K562 (cell line): ENCODE results near the gene HLA-DOA.

Source experiments
- CREBBP ChIP-seq: IDR thresholded peaks from one replicate; pipeline ENCODE4 v1.6.1; 2012; ENCODE audit warnings: low read depth, mild to moderate bottlenecking, control low read depth, inconsistent platforms, low read length
- CTCF ChIP-seq, 3 experiments: IDR thresholded peaks in 2 of 3; conservative IDR thresholded peaks in 1 of 3; 2 replicates each; pipeline ENCODE4 v1.5.1; 2011 to 2012; ENCODE audit warnings: low read length in 3 of 3, mild to moderate bottlenecking in 3 of 3, control low read depth in 2 of 3, improper control_type of control experiment in 1 of 3, inconsistent platforms in 1 of 3, low read depth in 1 of 3, mixed read lengths in 1 of 3, moderate library complexity in 1 of 3; ENCODE audit not compliant: insufficient read depth in 2 of 3
- E2F6 ChIP-seq, 2 experiments: IDR thresholded peaks; 2 replicates each; pipeline ENCODE4 v1.6.1; 2011; ENCODE audit warnings: borderline replicate concordance in 1 of 2, control low read depth in 1 of 2, low read depth in 1 of 2, low read length in 1 of 2, mild to moderate bottlenecking in 1 of 2, mixed read lengths in 1 of 2, moderate library complexity in 1 of 2; ENCODE audit not compliant: insufficient read depth in 1 of 2, insufficient read length in 1 of 2, poor library complexity in 1 of 2, severe bottlenecking in 1 of 2; ENCODE audit errors: extremely low read depth in 1 of 2
- ERF ChIP-seq: fragments of 450-650 bp; formaldehyde crosslinking; IDR thresholded peaks from 2 replicates; pipeline ENCODE4 v1.4.0; 2020; ENCODE audit warnings: mild to moderate bottlenecking, mixed read lengths
- NFIC ChIP-seq: fragments of 450-650 bp; IDR thresholded peaks from 2 replicates; pipeline ENCODE4 v1.6.1; 2017; ENCODE audit warnings: mild to moderate bottlenecking, inconsistent platforms
- POLR2AphosphoS5 ChIP-seq: IDR thresholded peaks from 2 replicates; pipeline ENCODE4 v1.6.1; 2011; ENCODE audit warnings: mild to moderate bottlenecking, low read depth, low read length, moderate library complexity; ENCODE audit not compliant: control insufficient read depth, insufficient read depth
- PYGO2 ChIP-seq: fragments of 450-650 bp; IDR thresholded peaks from 2 replicates; pipeline ENCODE4 v1.6.1; 2016; ENCODE audit warnings: mild to moderate bottlenecking, missing genetic modification characterization, moderate library complexity, missing compliant biosample characterization
- SNRNP70 ChIP-seq: fragments of 200-400 bp; formaldehyde crosslinking; optimal IDR thresholded peaks from 2 replicates; pipeline ENCODE3; 2017; ENCODE audit warnings: low read depth, low read length
- TAF9B ChIP-seq: fragments of 450-650 bp; IDR thresholded peaks from 2 replicates; pipeline ENCODE4 v1.6.1; 2018; ENCODE audit warnings: mild to moderate bottlenecking; ENCODE audit not compliant: partially characterized antibody
- TF ChIP-seq, protein P1 (sequence below): sonication (generic); formaldehyde crosslinking; IDR thresholded peaks from 2 replicates; pipeline ENCODE4 v1.8.1; 2023; ENCODE audit warnings: mild to moderate bottlenecking, missing genetic modification reagents
- TF ChIP-seq, protein P2 (sequence below): sonication (generic); formaldehyde crosslinking; IDR thresholded peaks from 2 replicates; pipeline ENCODE4 v1.8.1; 2022; ENCODE audit warnings: missing genetic modification reagents
- TF ChIP-seq, protein P3 (sequence below): sonication (generic); formaldehyde crosslinking; IDR thresholded peaks from 2 replicates; pipeline ENCODE4 v1.9.0; 2022; ENCODE audit warnings: mild to moderate bottlenecking, missing genetic modification reagents

DNA sequence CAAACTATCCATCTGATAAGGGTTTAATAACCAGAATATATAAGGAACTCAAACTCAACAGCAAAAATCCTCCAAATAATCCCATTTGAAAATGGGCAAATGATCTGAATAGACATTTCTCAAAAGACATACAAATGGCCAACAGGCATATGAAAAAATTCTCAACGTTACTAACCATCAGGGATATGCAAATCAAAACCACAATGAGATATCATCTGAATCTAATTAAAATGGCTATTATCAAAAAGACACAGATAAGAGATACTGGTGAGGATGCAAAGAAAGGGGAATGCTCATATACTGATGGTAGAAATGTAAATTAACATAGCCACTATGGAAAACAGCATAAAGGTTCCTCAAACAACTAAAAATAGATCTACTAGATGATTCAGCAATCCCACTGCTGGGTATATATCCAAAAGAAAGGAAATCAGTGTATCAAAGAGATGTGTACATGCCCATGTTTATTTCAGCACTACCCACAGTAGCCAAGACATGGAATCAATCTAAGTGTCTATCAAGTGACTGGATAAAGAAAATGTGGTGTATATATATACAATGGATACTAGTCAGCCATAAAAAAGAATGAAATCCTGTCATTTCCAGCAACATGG is 47.1 kb downstream of the HLA-DOA start:
- TF ChIP-seq, protein P1, sequence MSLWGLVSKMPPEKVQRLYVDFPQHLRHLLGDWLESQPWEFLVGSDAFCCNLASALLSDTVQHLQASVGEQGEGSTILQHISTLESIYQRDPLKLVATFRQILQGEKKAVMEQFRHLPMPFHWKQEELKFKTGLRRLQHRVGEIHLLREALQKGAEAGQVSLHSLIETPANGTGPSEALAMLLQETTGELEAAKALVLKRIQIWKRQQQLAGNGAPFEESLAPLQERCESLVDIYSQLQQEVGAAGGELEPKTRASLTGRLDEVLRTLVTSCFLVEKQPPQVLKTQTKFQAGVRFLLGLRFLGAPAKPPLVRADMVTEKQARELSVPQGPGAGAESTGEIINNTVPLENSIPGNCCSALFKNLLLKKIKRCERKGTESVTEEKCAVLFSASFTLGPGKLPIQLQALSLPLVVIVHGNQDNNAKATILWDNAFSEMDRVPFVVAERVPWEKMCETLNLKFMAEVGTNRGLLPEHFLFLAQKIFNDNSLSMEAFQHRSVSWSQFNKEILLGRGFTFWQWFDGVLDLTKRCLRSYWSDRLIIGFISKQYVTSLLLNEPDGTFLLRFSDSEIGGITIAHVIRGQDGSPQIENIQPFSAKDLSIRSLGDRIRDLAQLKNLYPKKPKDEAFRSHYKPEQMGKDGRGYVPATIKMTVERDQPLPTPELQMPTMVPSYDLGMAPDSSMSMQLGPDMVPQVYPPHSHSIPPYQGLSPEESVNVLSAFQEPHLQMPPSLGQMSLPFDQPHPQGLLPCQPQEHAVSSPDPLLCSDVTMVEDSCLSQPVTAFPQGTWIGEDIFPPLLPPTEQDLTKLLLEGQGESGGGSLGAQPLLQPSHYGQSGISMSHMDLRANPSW = no peak
- no peak for TF ChIP-seq E2F6 (IDR thresholded peaks at IDR 0.05; ENCODE audit: borderline replicate concordance in 1 of 2, extremely low read depth in 1 of 2, insufficient read depth in 1 of 2, insufficient read length in 1 of 2, low read depth in 1 of 2, low read length in 1 of 2, poor library complexity in 1 of 2, severe bottlenecking in 1 of 2)
- TF ChIP-seq SNRNP70 = no peak
- TF ChIP-seq, protein P2, sequence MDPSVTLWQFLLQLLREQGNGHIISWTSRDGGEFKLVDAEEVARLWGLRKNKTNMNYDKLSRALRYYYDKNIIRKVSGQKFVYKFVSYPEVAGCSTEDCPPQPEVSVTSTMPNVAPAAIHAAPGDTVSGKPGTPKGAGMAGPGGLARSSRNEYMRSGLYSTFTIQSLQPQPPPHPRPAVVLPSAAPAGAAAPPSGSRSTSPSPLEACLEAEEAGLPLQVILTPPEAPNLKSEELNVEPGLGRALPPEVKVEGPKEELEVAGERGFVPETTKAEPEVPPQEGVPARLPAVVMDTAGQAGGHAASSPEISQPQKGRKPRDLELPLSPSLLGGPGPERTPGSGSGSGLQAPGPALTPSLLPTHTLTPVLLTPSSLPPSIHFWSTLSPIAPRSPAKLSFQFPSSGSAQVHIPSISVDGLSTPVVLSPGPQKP (CRISPR knock-in tag) = no peak
- no peak for TF ChIP-seq POLR2AphosphoS5
- TF ChIP-seq ERF (CRISPR knock-in tag) = no peak
- TF ChIP-seq CREBBP = no peak
- TF ChIP-seq NFIC = no peak
- no peak for TF ChIP-seq CTCF (IDR thresholded peaks at IDR 0.05 in 2 of 3, conservative IDR thresholded peaks at IDR 0.05 in 1 of 3; ENCODE audit: insufficient read depth in 2 of 3, low read depth in 1 of 3, low read length in 3 of 3)
- TF ChIP-seq PYGO2 (tag) = no peak
- no peak for TF ChIP-seq TAF9B
- TF ChIP-seq, protein P3, sequence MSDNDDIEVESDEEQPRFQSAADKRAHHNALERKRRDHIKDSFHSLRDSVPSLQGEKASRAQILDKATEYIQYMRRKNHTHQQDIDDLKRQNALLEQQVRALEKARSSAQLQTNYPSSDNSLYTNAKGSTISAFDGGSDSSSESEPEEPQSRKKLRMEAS (CRISPR knock-in tag) = no peak
